CD4-positive, alpha-beta memory T cell (primary cell): ENCODE results near the gene PROCA1. TPM values are rescaled to one million over a fixed set of nuclear protein-coding genes. Genes with fewer than 3 reads are reported as not detected.
A peak's percentile ranks its signal among the peaks of the same experiment; 100 is the strongest.
"Not testable (repeated sequence)": the region's sequence is repeated elsewhere in the genome, so short reads cannot be mapped to it uniquely, and the experiment has no call there.

ENCODE experiments used
- CTCF ChIA-PET: fragments of 350-600 bp; sonication (Branson Sonifier 250); formaldehyde crosslinking; loops from one replicate; lab custom pipeline; 2021; ENCODE audit warnings: inconsistent platforms; ENCODE audit not compliant: partially characterized antibody; lab: Charles Lee
- POLR2A ChIA-PET: fragments of 350-600 bp; sonication (Branson Sonifier 250); formaldehyde crosslinking; loops from one replicate; lab custom pipeline; 2021; ENCODE audit not compliant: partially characterized antibody; lab: Charles Lee
- DNase-seq, 5 donors: peaks; one replicate each; pipeline versions ENCODE4 v3.0.0 to v3.0.0-alpha.2; 2020 to 2022; ENCODE audit warnings: mixed read lengths in 1 of 5
- H3K27ac ChIP-seq: one replicate; pipeline ENCODE4 v1.7.0; 2013; ENCODE audit warnings: low read depth, low read length
- H3K27me3 ChIP-seq: 2 replicates; pipeline ENCODE4 v1.7.0; 2013; ENCODE audit warnings: mild to moderate bottlenecking, low read length, moderate library complexity; ENCODE audit not compliant: insufficient read depth
- H3K36me3 ChIP-seq: 2 replicates; pipeline ENCODE4 v1.7.0; 2013; ENCODE audit warnings: mild to moderate bottlenecking, low read length, moderate library complexity; ENCODE audit not compliant: insufficient read depth
- H3K4me1 ChIP-seq: 2 replicates; pipeline ENCODE4 v1.7.0; 2013; ENCODE audit warnings: mild to moderate bottlenecking, low read length, moderate library complexity; ENCODE audit not compliant: insufficient read depth
- H3K4me3 ChIP-seq, 2 donors: one replicate each; pipeline ENCODE4 v1.7.0; 2013; ENCODE audit warnings: low read length in 2 of 2, mild to moderate bottlenecking in 1 of 2
- H3K9me3 ChIP-seq, 2 donors: one replicate each; pipeline ENCODE4 v1.7.0; 2013; ENCODE audit warnings: low read length in 2 of 2, control low read depth in 1 of 2; ENCODE audit not compliant: control insufficient read depth in 1 of 2
- H3K27ac Mint-ChIP-seq, 7 donors: one replicate each; pipeline ENCODE4 v1.8.0; 2020 to 2021; ENCODE audit warnings: mixed read lengths in 7 of 7, mild to moderate bottlenecking in 6 of 7, inconsistent platforms in 3 of 7, moderate library complexity in 3 of 7
- H3K27me3 Mint-ChIP-seq, 2 donors: one replicate each; pipeline ENCODE4 v1.8.0; 2020 to 2021; ENCODE audit warnings: mixed read lengths in 2 of 2
- H3K36me3 Mint-ChIP-seq, 2 donors: one replicate each; pipeline ENCODE4 v1.8.0; 2020 to 2021; ENCODE audit warnings: mixed read lengths in 2 of 2, inconsistent platforms in 1 of 2, mild to moderate bottlenecking in 1 of 2
- H3K4me1 Mint-ChIP-seq, 4 donors: one replicate each; pipeline ENCODE4 v1.8.0; 2020 to 2021; ENCODE audit warnings: mixed read lengths in 4 of 4, mild to moderate bottlenecking in 1 of 4
- H3K4me3 Mint-ChIP-seq, 8 donors: one replicate each; pipeline ENCODE4 v1.8.0; 2020 to 2021; ENCODE audit warnings: mixed read lengths in 8 of 8, mild to moderate bottlenecking in 7 of 8, moderate library complexity in 6 of 8, inconsistent platforms in 3 of 8
- H3K9me3 Mint-ChIP-seq, 8 donors: one replicate each; pipeline ENCODE4 v1.8.0; 2020 to 2021; ENCODE audit warnings: mixed read lengths in 8 of 8, mild to moderate bottlenecking in 5 of 8, inconsistent platforms in 3 of 8, moderate library complexity in 1 of 8
- intact Hi-C: fragments of 100-400 bp; cut with micrococcal nuclease; formaldehyde crosslinking; loops from one replicate; pipeline ENCODE4 v1.15.1; 2023
- polyA plus RNA-seq, 2 donors: library from polyadenylated mRNA; unstranded; fragments of 300-500 nt; fragmentation: Illumina TruSeq; gene quantifications; one replicate each; pipeline ENCODE4 v1.2.3, GENCODE V29; 2021
- total RNA-seq, 2 experiments: library from RNA; stranded (reverse); gene quantifications; one replicate each; pipeline ENCODE4 v1.2.3, GENCODE V29; 2021

Gene PROCA1
- total and polyA plus RNA-seq, 4 experiments from 2014 or later, result 0.12 to 17.4 (median 7.9) TPM

DNA sequence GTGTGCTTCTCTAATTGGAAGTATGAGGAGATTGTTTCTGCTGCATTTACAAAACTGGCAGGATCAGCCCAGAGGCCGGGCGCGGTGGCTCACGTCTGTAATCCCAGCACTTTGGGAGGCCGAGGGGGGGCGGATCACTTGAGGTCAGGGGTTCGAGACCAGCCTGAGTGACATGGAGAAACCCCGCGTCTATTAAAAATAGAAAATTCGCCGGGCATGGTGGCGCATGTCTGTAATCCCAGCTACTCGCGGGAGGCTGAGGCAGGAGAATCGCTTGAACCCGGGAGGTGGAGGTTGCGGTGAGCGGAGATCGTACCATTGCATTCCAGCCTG is 9.3 kb upstream of the PROCA1 start:
- peaks cover 35 to 56% of the 10 kb centered on the region in 2 donors for H3K36me3 Mint-ChIP-seq
- H3K27ac ChIP-seq, result peak overlapping the region; percentile 86
- peaks cover 42 to 74% (median 56%) of the 10 kb centered on the region in 4 donors for H3K4me1 Mint-ChIP-seq

DNA sequence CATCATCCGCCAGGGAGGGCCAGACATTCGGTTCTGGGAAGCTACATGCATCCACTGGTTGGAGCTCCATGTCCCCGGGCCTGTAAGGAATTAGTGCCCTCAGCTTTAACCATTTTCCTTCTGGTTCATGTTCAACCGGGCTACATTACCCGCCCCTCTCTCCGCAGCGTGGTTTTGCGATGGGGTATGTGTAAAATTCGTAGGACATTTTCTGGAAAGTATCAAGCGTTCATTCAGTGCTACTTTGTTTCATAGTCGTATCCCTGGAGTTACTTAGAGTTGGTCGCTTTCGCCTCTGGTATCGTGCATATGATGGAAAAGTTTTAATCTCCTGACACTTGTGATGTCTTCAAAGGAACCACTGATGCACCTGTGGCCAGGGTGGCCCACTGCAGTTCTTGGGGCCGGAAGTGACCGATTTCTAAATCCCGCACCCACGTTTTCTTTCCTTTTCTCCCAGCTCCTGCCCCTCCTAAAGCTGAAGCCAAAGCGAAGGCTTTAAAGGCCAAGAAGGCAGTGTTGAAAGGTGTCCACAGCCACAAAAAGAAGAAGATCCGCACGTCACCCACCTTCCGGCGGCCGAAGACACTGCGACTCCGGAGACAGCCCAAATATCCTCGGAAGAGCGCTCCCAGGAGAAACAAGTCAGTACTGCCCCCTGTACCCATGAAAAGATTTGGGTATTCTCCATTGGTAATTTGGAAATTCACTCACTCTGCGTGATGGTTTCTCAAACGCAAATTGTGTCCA is 8.7 kb upstream of the PROCA1 start:
- Mint-ChIP-seq H3K27ac (peak overlapping the region; percentile 96 to 100 (median 99)), H3K4me1 (peaks cover 38 to 70% (median 53%) of the 10 kb centered on the region in 4 donors), H3K4me3 (peak overlapping the region; percentile 94 to 99 (median 96)), H3K9me3 (no peaks in the 10 kb centered on the region), H3K36me3 (peaks cover 35 to 53% of the 10 kb centered on the region in 2 donors), H3K27me3 (peaks cover 5 to 12% of the 10 kb centered on the region in 2 donors)
- Histone ChIP-seq H3K4me3 (peak overlapping the region; percentile 78 to 95), H3K27ac (peak overlapping the region; percentile 86), H3K27me3 (peaks cover 11% of the 10 kb centered on the region), H3K36me3 (peaks cover 42% of the 10 kb centered on the region), H3K4me1 (peaks cover 53% of the 10 kb centered on the region), H3K9me3 (no peaks in the 10 kb centered on the region)
- CTCF ChIA-PET, result interaction anchor here (0.6 to 2.2 kb wide), 10 partner anchors 8 to 396 kb away, joined by 3 to 21 read pairs (median 5); partner anchors contain the start of genes DHRS13, NEK8, PHF12 and PROCA1
- intact Hi-C loops, result loop anchor here (10.0 kb wide), 1 partner anchor 574 kb away; the partner anchor contains the start of gene NUFIP2
- DNase-seq, result peak in 1 of 5 donors; percentile 69
- POLR2A ChIA-PET, result interaction anchor here (0.7 to 11.0 kb wide), 26 partner anchors 8 to 895 kb away, joined by 3 to 528 read pairs (median 4); partner anchors contain the start of genes ALDOC, BLTP2, DHRS13 and FLOT2

More for the DNA sequence above, 9.3 kb upstream of the PROCA1 start:
- ChIA-PET CTCF (interaction anchor here (0.9 to 1.6 kb wide), 4 partner anchors 24 to 31 kb away, joined by 3 to 10 read pairs (median 4); no protein-coding TSS in a partner anchor), POLR2A (interaction anchor here (0.7 to 11.0 kb wide), 12 partner anchors 8 to 571 kb away, joined by 3 to 528 read pairs (median 9); partner anchors contain the start of genes BLTP2, DHRS13, IFT20 and NEK8)
- DNase-seq, H3K27me3 Mint-ChIP-seq, H3K27me3 ChIP-seq, H3K9me3 Mint-ChIP-seq, H3K9me3 ChIP-seq: not testable (repeated sequence)
- peak overlapping the region; percentile 96 to 100 (median 99) for H3K27ac Mint-ChIP-seq
- Histone ChIP-seq H3K4me1 (peaks cover 58% of the 10 kb centered on the region), H3K4me3 (peak overlapping the region; percentile 78 to 95), H3K36me3 (peaks cover 42% of the 10 kb centered on the region)
- intact Hi-C loops, result loop anchor here (10.0 kb wide), 1 partner anchor 574 kb away; the partner anchor contains the start of gene NUFIP2
- H3K4me3 Mint-ChIP-seq, result peak overlapping the region; percentile 94 to 99 (median 96)

DNA sequence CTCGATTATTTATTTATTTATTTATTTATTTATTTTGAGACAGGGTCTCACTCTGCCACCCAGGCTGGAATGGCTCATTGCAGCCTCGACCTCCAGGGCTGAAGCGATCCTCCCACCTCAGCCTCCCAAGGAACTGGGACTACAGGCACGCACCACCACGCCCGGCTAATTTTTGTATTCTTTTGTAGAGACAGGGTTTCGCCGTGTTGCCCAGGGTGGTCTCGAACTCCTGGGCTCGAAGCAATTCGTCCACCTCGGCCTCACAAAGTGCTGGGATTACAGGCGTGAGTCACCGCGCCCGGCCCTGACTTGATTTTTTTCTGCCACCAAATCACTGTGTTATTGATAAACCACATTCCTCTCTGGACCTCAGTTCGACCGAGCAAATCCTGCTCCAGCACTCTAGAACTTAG is 7.3 kb upstream of the PROCA1 start:
- Mint-ChIP-seq H3K4me1 (peaks cover 26 to 56% (median 41%) of the 10 kb centered on the region in 4 donors), H3K27me3 (peaks cover 9 to 18% of the 10 kb centered on the region in 2 donors), H3K27ac (peak overlapping the region; percentile 96 to 100 (median 99)), H3K36me3 (peaks cover 31 to 39% of the 10 kb centered on the region in 2 donors), H3K9me3 (no peaks in the 10 kb centered on the region), H3K4me3 (peak overlapping the region; percentile 94 to 99 (median 96))
- Histone ChIP-seq H3K9me3 (no peaks in the 10 kb centered on the region), H3K27ac (peak overlapping the region; percentile 86), H3K4me1 (peaks cover 45% of the 10 kb centered on the region), H3K27me3 (peaks cover 11% of the 10 kb centered on the region), H3K36me3 (peaks cover 28% of the 10 kb centered on the region), H3K4me3 (peak overlapping the region; percentile 78 to 95)
- ChIA-PET POLR2A (interaction anchor here (0.6 to 11.0 kb wide), 27 partner anchors 9 to 575 kb away, joined by 3 to 528 read pairs (median 4); partner anchors contain the start of genes ALDOC, BLTP2, DHRS13 and FLOT2), CTCF (interaction anchor here (0.6 to 2.2 kb wide), 14 partner anchors 7 to 234 kb away, joined by 3 to 21 read pairs (median 4); partner anchors contain the start of genes DHRS13, NEK8, PHF12 and PROCA1)
- no peak for DNase-seq
- intact Hi-C loops, result loop anchor here (1.0 to 5.0 kb wide), 5 partner anchors 8 to 423 kb away; partner anchors contain the start of genes NEK8 and PROCA1

DNA sequence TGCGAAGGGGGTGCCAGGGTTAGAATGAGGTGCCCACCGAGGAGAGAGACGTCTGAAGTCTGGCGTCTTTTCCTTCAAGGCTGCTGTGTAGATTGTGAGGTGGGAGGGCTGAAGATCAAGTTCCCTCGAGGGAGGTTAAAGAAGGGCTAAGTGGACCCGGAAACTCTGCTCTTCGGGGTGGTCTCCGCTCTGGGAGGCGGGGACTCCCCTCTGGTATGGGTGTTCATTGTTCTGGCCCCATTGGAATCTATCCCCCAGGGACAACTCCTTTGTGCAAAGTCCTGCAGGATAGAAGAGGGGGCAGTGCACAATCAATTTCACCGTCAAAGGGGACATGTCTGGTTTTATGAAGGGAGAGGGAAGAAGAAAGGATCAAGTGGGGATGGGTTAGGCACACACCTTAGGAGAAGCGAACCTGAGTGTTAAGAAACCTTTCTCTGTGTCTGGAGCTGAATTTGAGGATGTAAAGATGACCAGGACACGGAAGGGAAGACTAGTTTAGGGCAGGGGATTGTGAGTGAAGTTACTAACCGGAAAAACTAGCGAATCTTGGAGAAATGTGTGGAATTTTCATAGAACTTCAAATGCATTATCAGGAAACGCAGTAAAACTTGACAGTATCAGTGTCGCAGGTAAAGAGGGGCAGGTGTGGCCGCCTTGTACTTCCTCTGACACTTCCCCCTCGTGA is 6.8 kb upstream of the PROCA1 start:
- Mint-ChIP-seq H3K4me3 (peak overlapping the region; percentile 49 to 71 (median 53)), H3K4me1 (peaks cover 24 to 51% (median 38%) of the 10 kb centered on the region in 4 donors), H3K36me3 (peaks cover 27 to 33% of the 10 kb centered on the region in 2 donors), H3K27me3 (peaks cover 9 to 18% of the 10 kb centered on the region in 2 donors), H3K9me3 (no peaks in the 10 kb centered on the region), H3K27ac (peak overlapping the region in 5 of 7 donors; percentile 52 to 96 (median 74))
- Histone ChIP-seq H3K27me3 (peaks cover 11% of the 10 kb centered on the region), H3K27ac (no peak overlapping the region), H3K4me1 (peaks cover 45% of the 10 kb centered on the region), H3K36me3 (peaks cover 24% of the 10 kb centered on the region), H3K9me3 (no peaks in the 10 kb centered on the region), H3K4me3 (no peak overlapping the region)
- ChIA-PET CTCF (interaction anchor here (1.2 to 2.2 kb wide), 4 partner anchors 9 to 234 kb away, joined by 3 to 15 read pairs (median 7); partner anchors contain the start of genes NEK8 and PHF12), POLR2A (interaction anchor here (1.2 to 11.0 kb wide), 10 partner anchors 8 to 232 kb away, joined by 3 to 528 read pairs (median 20); partner anchors contain the start of genes BLTP2, FLOT2, NEK8 and PHF12)
- intact Hi-C loops, result loop anchor here (1.0 to 5.0 kb wide), 5 partner anchors 7 to 424 kb away; partner anchors contain the start of genes NEK8 and PROCA1
- no peak for DNase-seq

DNA sequence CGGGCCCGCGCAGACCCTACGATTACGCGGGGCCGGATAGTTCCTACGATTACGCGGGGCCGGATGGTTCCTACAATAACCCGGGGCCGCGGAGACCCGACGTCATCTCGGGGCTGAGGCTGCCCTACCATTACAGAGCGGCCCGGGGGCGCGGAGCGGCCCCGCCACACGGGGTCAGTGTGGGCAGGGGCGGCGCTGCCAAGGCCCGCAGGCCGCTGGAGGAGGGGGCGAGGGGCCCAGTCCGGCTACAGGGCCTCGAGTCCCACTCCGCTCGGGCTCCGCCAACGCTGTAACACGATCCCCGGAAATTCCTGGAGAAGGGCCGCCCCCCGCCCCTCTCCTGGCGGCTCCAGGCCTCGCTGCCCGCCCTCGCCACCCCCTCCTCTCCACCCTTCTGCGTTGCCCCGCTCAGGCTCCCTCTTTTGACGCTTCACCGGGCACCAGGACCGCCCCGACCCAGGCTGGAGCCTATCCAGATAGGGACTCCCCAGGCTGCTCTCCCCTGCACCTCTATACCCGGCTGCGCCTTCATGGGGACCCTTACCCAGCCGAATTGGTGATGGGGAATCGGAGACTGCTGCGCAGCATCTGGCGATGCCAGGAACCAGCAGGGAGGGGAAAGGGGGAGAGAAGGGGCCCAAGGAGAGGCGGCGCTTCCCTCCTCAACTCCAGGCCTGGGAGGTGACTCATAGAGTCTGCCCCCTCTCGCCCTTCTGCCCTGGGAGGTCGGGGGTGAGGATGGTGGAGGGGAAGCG is 6.1 kb upstream of the PROCA1 start, which contains the start of gene RAB34:
Gene RAB34 (minus strand): TSS at position 291 of the 755 bp plus-strand sequence. CDS start 602 bp downstream, outside the sequence.
- H3K27me3 Mint-ChIP-seq, result peaks cover 9 to 18% of the 10 kb centered on the region in 2 donors
- peaks cover 11% of the 10 kb centered on the region for H3K27me3 ChIP-seq
- no peak within 1 kb of the TSS for H3K4me3 ChIP-seq
- peaks cover 38% of the 10 kb centered on the region for H3K4me1 ChIP-seq
- peak within 1 kb of the TSS in 5 of 7 donors; percentile 52 to 96 (median 74) for H3K27ac Mint-ChIP-seq
- H3K9me3 Mint-ChIP-seq, result no peaks in the 10 kb centered on the region
- peaks cover 16% of the 10 kb centered on the region for H3K36me3 ChIP-seq
- H3K4me1 Mint-ChIP-seq, result peaks cover 24 to 46% (median 35%) of the 10 kb centered on the region in 4 donors
- intact Hi-C loops, result loop anchor here (2.0 to 5.0 kb wide), 2 partner anchors 71 to 425 kb away; no protein-coding TSS in a partner anchor
- peaks cover 22 to 28% of the 10 kb centered on the region in 2 donors for H3K36me3 Mint-ChIP-seq
- CTCF ChIA-PET, result interaction anchor here (1.4 to 2.2 kb wide), 2 partner anchors 10 to 71 kb away, joined by 3 to 10 read pairs; partner anchors contain the start of gene NEK8
- peak within 1 kb of the TSS; percentile 49 to 71 (median 53) for H3K4me3 Mint-ChIP-seq
- no peaks in the 10 kb centered on the region for H3K9me3 ChIP-seq
- POLR2A ChIA-PET, result interaction anchor here (1.2 to 3.5 kb wide), 2 partner anchors 11 to 71 kb away, joined by 4 to 75 read pairs; partner anchors contain the start of gene NEK8
- DNase-seq, result no peak
- H3K27ac ChIP-seq, result no peak within 1 kb of the TSS
